HepG2 (cell line): Measurements from ENCODE around the gene PRTN3. TPM values are rescaled to one million over a fixed set of nuclear protein-coding genes. Genes with fewer than 3 reads are reported as not detected.

Source experiments
- DZIP1 ChIP-seq: sonication (generic); formaldehyde crosslinking; IDR thresholded peaks from 2 replicates; pipeline ENCODE4 v1.5.0; 2020; ENCODE audit warnings: mild to moderate bottlenecking, missing genetic modification reagents
- EP300 ChIP-seq, 3 experiments: sonication (generic) in 1 of 3; formaldehyde crosslinking in 1 of 3; IDR thresholded peaks; 2 replicates each; pipeline versions ENCODE4 v1.5.1 to v1.6.1; 2011 to 2020; ENCODE audit warnings: low read depth in 2 of 3, low read length in 2 of 3, borderline replicate concordance in 1 of 3, improper control_type of control experiment in 1 of 3, mild to moderate bottlenecking in 1 of 3, missing genetic modification reagents in 1 of 3, moderate library complexity in 1 of 3
- FOSL2 ChIP-seq: sonication (generic); formaldehyde crosslinking; IDR thresholded peaks from 2 replicates; pipeline ENCODE4 v1.4.0; 2020; ENCODE audit warnings: missing genetic modification reagents
- NCOA2 ChIP-seq: sonication (generic); formaldehyde crosslinking; IDR thresholded peaks from 2 replicates; pipeline ENCODE4 v1.8.0; 2022; ENCODE audit warnings: inconsistent platforms
- NRL ChIP-seq: sonication (generic); formaldehyde crosslinking; IDR thresholded peaks from 2 replicates; pipeline ENCODE4 v1.5.0; 2020; ENCODE audit warnings: missing genetic modification reagents, mild to moderate bottlenecking, moderate library complexity, borderline replicate concordance
- SIN3A ChIP-seq: IDR thresholded peaks from 2 replicates; pipeline ENCODE4 v1.6.1; 2011; ENCODE audit warnings: low read depth, mild to moderate bottlenecking, control low read depth, low read length, borderline replicate concordance
- SKI ChIP-seq: fragments of 450-650 bp; IDR thresholded peaks from one replicate; pipeline ENCODE4 v1.6.1; 2018; ENCODE audit warnings: mild to moderate bottlenecking; ENCODE audit not compliant: partially characterized antibody
- TFAP4 ChIP-seq: sonication (generic); IDR thresholded peaks from 2 replicates; pipeline ENCODE4 v1.6.1; 2016; ENCODE audit warnings: low read depth, borderline replicate concordance
- XBP1 ChIP-seq: sonication (generic); formaldehyde crosslinking; IDR thresholded peaks from 2 replicates; pipeline ENCODE4 v1.5.0; 2020; ENCODE audit warnings: missing genetic modification reagents
- ZBTB26 ChIP-seq: IDR thresholded peaks from 2 replicates; pipeline ENCODE4 v1.6.1; 2016; ENCODE audit warnings: missing compliant biosample characterization, missing genetic modification reagents, borderline replicate concordance
- ZBTB34 ChIP-seq: sonication (generic); formaldehyde crosslinking; IDR thresholded peaks from 2 replicates; pipeline ENCODE4 v1.8.0; 2022; ENCODE audit warnings: mild to moderate bottlenecking, missing genetic modification reagents
- ZFP37 ChIP-seq: sonication (generic); formaldehyde crosslinking; IDR thresholded peaks from 2 replicates; pipeline ENCODE4 v1.4.0; 2020; ENCODE audit warnings: missing genetic modification reagents, borderline replicate concordance
- ZNF382 ChIP-seq: sonication (generic); formaldehyde crosslinking; IDR thresholded peaks from 2 replicates; pipeline ENCODE4 v1.5.0; 2020; ENCODE audit warnings: missing genetic modification reagents, mild to moderate bottlenecking, borderline replicate concordance
- ZNF501 ChIP-seq: sonication (generic); formaldehyde crosslinking; IDR thresholded peaks from 2 replicates; pipeline ENCODE4 v1.5.1; 2020; ENCODE audit warnings: mild to moderate bottlenecking, moderate library complexity, missing genetic modification reagents
- ZNF567 ChIP-seq: sonication (generic); formaldehyde crosslinking; IDR thresholded peaks from 2 replicates; pipeline ENCODE4 v1.8.1; 2023; ENCODE audit warnings: mild to moderate bottlenecking, missing genetic modification reagents, borderline replicate concordance
- ZNF883 ChIP-seq: sonication (generic); formaldehyde crosslinking; IDR thresholded peaks from 2 replicates; pipeline ENCODE4 v1.5.1; 2020; ENCODE audit warnings: mild to moderate bottlenecking, missing genetic modification reagents; ENCODE audit errors: not compliant biosample characterization
- polyA plus RNA-seq, 8 experiments: library from polyadenylated mRNA; depleted of rRNA in 3 of 8; stranded (reverse) in 7 of 8; unstranded in 1 of 8; fragments of >200 nt; fragmentation: Illumina TruSeq in 4 of 8; extraction: Trizol in 4 of 8; gene quantifications; 2 replicates each; pipeline versions ENCODE4 v1.2.1 to v1.2.3, GENCODE V29; 2011 to 2016; ENCODE audit warnings: low read depth in 4 of 8, missing spikeins in 1 of 8, mixed read lengths in 1 of 8; ENCODE audit not compliant: insufficient read depth in 1 of 8
- total RNA-seq, 5 experiments: library from RNA; depleted of rRNA; stranded (reverse); fragments of >200 nt; fragmentation: Illumina TruSeq; extraction: Trizol; gene quantifications; 2 replicates each; pipeline ENCODE4 v1.2.3, GENCODE V29; 2016; ENCODE audit warnings: low read depth in 1 of 5
- TF ChIP-seq, protein P1 (sequence below): sonication (generic); formaldehyde crosslinking; conservative IDR thresholded peaks from 2 replicates; pipeline ENCODE4 v1.8.0; 2022; ENCODE audit warnings: low read depth, missing genetic modification reagents

Gene PRTN3
- total and polyA plus RNA-seq, 2 of the 13 experiments (the other 11 are each of a cell fraction or from before 2014, with no cell fraction given): not detected

DNA sequence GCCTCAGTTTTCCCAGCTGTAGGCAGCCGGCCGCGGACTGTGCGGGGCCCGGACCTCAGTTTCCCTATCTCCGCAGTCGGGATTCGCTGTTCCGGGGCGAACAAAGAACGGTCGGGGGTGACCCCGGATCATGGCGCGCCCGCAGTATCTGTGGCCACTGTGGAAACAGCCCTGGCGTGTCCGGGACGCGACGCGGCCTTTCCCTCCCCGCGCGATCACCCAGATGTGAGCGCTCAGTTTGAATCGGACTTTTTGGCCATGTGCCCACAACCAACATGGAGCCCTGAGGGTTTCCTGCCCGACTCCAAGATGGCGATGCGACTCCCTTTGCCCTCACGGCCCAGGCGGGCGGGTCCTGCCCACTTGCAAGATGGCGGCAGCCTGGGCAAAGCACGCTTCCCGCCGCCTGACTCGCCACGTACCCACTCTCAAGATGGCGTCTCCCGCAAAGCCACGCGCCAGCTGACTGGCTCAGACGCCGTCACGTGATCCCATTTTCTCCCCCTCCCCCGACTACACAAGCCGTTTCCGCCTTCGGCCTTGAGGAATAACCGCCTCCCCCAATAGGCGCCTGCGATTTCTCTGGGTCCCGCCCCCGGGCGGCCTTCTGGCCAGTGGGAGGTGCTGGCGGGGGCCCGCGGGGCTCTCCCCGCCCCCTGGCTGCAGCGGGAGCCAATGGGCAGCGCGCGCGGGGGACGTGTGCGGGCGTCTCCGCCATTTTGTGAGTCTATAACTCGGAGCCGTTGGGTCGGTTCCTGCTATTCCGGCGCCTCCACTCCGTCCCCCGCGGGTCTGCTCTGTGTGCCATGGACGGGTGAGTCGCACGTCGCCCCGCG, 43.9 kb upstream of the PRTN3 start, which contains the start of gene PTBP1 (continued):
- TF ChIP-seq ZBTB26 (CRISPR knock-in tag) (no peak; the same call in 1 of the 2 replicates), TFAP4 (peak; percentile 82; the same call in 1 of the 2 replicates), EP300 (IDR thresholded peaks at IDR 0.05; ENCODE audit: low read depth in 2 of 2, low read length in 2 of 2) (peak; percentile 0 to 66; a peak in 2 of 4 replicates), EP300 (CRISPR knock-in tag; IDR thresholded peaks at IDR 0.05; ENCODE audit: borderline replicate concordance) (no peak), FOSL2 (CRISPR knock-in tag) (peak; percentile 37; the same call in 1 of the 2 replicates), ZNF501 (CRISPR knock-in tag) (peak; percentile 86), ZBTB34 (CRISPR knock-in tag) (0 out of 2 replicates have a peak, but pooled peaks have one; percentile 78), NCOA2 (CRISPR knock-in tag) (peak; percentile 55), ZFP37 (no peak), ZNF567 (CRISPR knock-in tag) (peak; percentile 77; the same call in 1 of the 2 replicates), SKI (no peak), SIN3A (no peak), DZIP1 (no peak), XBP1 (CRISPR knock-in tag) (no peak), ZNF883 (CRISPR knock-in tag) (peak; percentile 61), NRL (CRISPR knock-in tag) (peak; percentile 69; the same call in 1 of the 2 replicates), ZNF382 (no peak)
- TF ChIP-seq, protein P1, sequence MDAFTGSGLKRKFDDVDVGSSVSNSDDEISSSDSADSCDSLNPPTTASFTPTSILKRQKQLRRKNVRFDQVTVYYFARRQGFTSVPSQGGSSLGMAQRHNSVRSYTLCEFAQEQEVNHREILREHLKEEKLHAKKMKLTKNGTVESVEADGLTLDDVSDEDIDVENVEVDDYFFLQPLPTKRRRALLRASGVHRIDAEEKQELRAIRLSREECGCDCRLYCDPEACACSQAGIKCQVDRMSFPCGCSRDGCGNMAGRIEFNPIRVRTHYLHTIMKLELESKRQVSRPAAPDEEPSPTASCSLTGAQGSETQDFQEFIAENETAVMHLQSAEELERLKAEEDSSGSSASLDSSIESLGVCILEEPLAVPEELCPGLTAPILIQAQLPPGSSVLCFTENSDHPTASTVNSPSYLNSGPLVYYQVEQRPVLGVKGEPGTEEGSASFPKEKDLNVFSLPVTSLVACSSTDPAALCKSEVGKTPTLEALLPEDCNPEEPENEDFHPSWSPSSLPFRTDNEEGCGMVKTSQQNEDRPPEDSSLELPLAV (CRISPR knock-in tag): no peak
